GM08714 (cell line): ENCODE results near the gene ZNF675.
A peak's percentile ranks its signal among the peaks of the same experiment; 100 is the strongest.
"Not testable (repeated sequence)": the region's sequence is repeated elsewhere in the genome, so short reads cannot be mapped to it uniquely, and the experiment has no call there.

Source experiments
- H3K4me3 ChIP-seq: fragments of 200-500 bp; sonication (Bioruptor generic); 2 replicates; pipeline ENCODE4 v1.5.1; 2014; ENCODE audit warnings: mild to moderate bottlenecking, low read length, inconsistent platforms
- ZNF274 ChIP-seq: IDR thresholded peaks from 2 replicates; pipeline ENCODE4 v1.6.1; 2012; ENCODE audit warnings: mild to moderate bottlenecking, low read depth, low read length

The ZNF675 gene

GRCh38 chr19:23686621-23687423, at the start of gene ZNF675:
Gene ZNF675 (minus strand): TSS chr19:23687212. CDS start chr19:23687033, 179 bp downstream.
- TF ChIP-seq ZNF274 = no peak
- peak within 1 kb of the TSS; percentile 65 for H3K4me3 ChIP-seq

- H3K4me3 ChIP-seq = not testable (repeated sequence)
Observed at GRCh38 chr19:23730729-23731465, 43.9 kb upstream of the ZNF675 start.

GRCh38 chr19:23724161-23724560, 37.1 kb upstream of the ZNF675 start:
- H3K4me3 ChIP-seq = not testable (repeated sequence)

DNA sequence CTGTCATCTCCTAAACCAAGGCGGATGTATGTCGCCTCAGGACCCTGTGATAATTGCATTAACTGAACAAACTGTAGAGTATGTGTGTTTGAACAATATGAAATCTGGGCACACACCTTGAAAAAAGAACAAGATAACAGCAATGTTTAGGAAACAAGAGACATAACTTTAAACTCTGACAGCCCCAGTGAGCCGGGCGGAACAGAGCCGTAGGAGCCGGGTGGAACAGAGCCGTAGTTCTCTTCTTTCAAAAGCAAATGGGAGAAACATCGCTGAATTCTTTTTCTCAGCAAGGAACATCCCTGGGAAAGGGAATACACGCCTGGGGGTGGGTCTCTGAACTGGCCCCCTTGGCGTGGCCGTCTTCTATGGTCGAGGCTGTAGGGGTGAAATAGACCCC, 31.8 kb upstream of the ZNF675 start:
- H3K4me3 ChIP-seq = no peak overlapping the region
- TF ChIP-seq ZNF274 = no peak

DNA sequence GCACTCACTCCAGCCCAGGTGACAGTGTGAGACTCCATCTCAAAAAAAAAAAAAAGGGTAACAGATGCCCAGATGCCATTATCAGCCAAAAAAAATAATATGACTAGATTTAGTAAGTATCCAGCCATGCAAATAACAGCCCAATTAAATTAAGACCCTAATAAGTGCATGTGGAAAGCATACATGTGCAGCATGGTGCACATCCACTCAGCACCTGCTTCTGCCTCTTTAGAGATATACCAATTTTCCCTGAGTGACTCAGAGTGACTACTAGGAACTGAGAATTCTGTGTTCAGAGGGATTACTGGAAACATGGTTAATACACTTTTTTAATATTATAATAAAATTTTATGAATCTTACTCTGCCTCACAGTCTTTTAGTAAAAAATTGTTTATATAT, 29.8 kb upstream of the ZNF675 start:
- H3K4me3 ChIP-seq = no peak overlapping the region
- TF ChIP-seq ZNF274 = no peak

DNA sequence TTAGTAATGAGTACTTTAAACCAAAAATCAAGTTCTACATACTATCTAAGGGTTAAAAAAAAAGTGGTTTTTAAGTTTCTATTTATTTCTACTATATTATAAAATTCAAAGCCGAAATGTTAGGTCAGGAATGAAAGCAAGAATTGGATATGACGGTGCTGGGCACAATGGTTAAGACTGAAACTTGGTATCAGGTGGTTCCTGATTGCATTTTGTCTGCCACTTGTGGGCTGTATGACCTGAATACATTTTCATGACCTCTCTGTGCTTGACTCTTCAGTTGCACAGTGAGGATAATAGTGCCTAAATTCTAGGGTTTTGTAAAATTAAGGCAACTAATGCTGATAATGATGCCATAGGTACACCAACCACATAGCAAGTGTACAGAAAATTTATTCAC, 22.3 kb upstream of the ZNF675 start:
- TF ChIP-seq ZNF274 = no peak
- H3K4me3 ChIP-seq = no peak overlapping the region

GRCh38 chr19:23706657-23707056, 19.6 kb upstream of the ZNF675 start:
- no peak overlapping the region for H3K4me3 ChIP-seq
- TF ChIP-seq ZNF274 = no peak

DNA sequence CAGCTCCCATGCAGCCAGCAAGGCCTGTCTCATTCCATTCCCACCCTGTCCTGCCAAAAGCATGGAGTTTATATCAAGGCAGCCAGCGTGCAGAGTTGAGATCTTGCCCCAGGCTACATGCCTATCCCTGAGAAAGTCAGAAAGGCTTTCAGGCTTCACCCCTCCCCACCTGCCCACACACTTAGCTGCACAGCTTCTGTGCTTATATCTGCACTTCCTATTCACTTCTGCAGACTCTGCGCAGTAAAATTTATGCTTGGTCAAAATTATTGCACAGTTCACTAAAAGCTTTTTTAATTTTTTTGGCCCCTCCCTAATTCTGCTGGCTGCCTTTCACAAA, 12.5 kb upstream of the ZNF675 start:
- no peak overlapping the region for H3K4me3 ChIP-seq

GRCh38 chr19:23698711-23699520, 11.9 kb upstream of the ZNF675 start:
- no peak for TF ChIP-seq ZNF274
- no peak overlapping the region for H3K4me3 ChIP-seq

More for the DNA sequence above, 12.5 kb upstream of the ZNF675 start:
- no peak for TF ChIP-seq ZNF274

DNA sequence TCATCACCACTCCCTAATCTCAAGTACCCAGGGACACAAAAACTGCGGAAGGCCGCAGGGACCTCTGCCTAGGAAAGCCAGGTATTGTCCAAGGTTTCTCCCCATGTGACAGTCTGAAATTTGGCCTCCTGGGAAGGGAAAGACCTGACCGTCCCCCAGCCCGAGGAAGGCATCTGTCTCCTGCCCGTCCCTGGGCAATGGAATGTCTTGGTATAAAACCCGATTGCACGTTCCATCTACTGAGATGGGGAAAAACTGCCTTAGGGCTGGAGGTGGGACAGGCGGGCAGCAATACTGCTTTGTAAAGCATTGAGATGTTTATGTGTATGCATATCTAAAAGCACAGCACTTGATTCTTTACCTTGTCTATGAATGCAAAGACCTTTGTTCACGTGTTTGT, 5.9 kb upstream of the ZNF675 start:
- not testable (repeated sequence) for H3K4me3 ChIP-seq

DNA sequence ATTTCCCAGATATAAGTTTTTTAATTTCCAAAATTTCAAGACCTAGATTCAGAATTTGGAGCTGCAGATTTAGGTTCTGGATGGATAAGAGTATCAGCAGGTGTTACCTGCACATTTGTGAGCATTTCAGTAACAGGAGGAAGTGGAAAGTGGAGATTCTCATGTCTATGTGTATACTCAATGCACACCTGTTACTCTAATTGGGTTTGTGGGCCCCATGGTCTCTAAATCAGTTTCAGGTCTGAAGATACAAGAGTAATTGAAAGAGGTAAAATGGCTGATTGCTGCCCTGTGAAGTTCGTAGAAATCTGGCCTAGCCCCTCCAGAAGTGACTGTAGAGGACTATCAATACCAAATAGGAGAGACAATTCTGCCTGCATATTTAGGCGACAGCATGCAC, 13.9 kb downstream of the ZNF675 start:
- TF ChIP-seq ZNF274 = no peak
- H3K4me3 ChIP-seq = no peak overlapping the region

DNA sequence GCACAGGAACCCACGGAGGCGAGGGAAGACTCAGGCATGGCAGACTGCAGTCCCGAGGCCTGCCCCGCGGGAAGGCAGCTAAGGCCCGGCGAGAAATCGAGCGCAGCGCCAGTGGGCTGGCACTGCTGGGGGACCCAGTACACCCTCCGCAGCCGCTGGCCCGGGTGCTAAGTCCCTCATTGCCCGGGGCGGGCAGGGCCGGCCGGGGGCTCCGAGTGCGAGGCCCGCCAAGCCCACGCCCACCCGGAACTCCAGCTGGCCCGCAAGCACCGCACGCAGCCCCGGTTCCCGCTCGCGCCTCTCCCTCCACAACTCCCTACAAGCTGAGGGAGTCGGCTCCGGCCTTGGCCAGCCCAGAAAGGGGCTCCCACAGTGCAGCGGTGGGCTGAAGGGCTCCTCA, 18.4 kb downstream of the ZNF675 start:
- not testable (repeated sequence) for H3K4me3 ChIP-seq

- H3K4me3 ChIP-seq = no peak overlapping the region
- no peak for TF ChIP-seq ZNF274
Observed at GRCh38 chr19:23665651-23666410, 21.2 kb downstream of the ZNF675 start.

DNA sequence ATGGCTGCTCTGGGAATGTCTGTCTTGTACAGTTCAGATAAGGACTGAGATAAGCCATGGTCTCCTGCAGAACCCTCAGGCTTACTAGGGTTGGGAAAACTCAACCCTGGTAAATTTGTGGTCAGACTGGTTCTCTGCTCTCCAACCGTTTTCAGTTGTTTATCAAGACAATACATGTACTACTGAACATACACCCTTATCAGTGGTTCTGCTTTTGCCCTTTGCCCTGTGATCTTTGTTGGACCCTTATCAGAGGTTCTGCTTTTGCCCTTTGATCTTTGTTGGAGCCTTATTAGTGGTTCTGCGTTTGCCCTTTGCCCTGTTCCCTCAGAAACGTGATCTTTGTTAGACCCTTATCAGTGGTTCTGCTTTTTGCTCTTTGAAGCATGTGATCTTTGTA, 37.2 kb downstream of the ZNF675 start:
- H3K4me3 ChIP-seq = not testable (repeated sequence)
